GM23338 (cell line): ENCODE data around the gene RSPO1. TPM values are rescaled to one million over a fixed set of nuclear protein-coding genes. Genes with fewer than 3 reads are reported as not detected.

ENCODE experiments used
- ATAC-seq: fragments of 200-7000 bp; cut with Tn5 transposase; 3 replicates; pipeline ENCODE4 v1.9.1; 2020
- DNase-seq: peaks from one replicate; pipeline ENCODE4 v3.0.0-alpha.2; 2015; ENCODE audit warnings: low spot score
- H2AFZ ChIP-seq: fragments of 200-600 bp; sonication (generic); 2 replicates; pipeline ENCODE4 v1.8.0; 2016; ENCODE audit warnings: antibody characterized with exemption, mild to moderate bottlenecking, moderate library complexity
- H3F3A ChIP-seq: fragments of 200-600 bp; sonication (generic); replicated peaks from 2 replicates; pipeline ENCODE4 v1.8.0; 2017; ENCODE audit warnings: antibody characterized with exemption, mixed run types, low read depth
- H3K27ac ChIP-seq: fragments of 200-600 bp; sonication (generic); 2 replicates; pipeline ENCODE4 v1.6.1; 2016; ENCODE audit warnings: low read depth
- H3K27me3 ChIP-seq: fragments of 200-600 bp; sonication (generic); 2 replicates; pipeline ENCODE4 v1.8.0; 2016; ENCODE audit warnings: mild to moderate bottlenecking, mixed run types, moderate library complexity; ENCODE audit not compliant: insufficient read depth
- H3K36me3 ChIP-seq: fragments of 200-600 bp; sonication (generic); 2 replicates; pipeline ENCODE4 v1.8.0; 2016; ENCODE audit warnings: mild to moderate bottlenecking; ENCODE audit not compliant: insufficient read depth
- H3K4me1 ChIP-seq: fragments of 200-600 bp; sonication (generic); 2 replicates; pipeline ENCODE4 v1.8.0; 2016; ENCODE audit warnings: mild to moderate bottlenecking, moderate library complexity; ENCODE audit not compliant: insufficient read depth
- H3K4me2 ChIP-seq: fragments of 200-600 bp; sonication (generic); 2 replicates; pipeline ENCODE4 v1.7.1; 2017; ENCODE audit warnings: mixed run types
- H3K4me3 ChIP-seq: fragments of 200-600 bp; sonication (generic); 2 replicates; pipeline ENCODE4 v1.6.1; 2016; ENCODE audit warnings: mixed run types
- H3K79me2 ChIP-seq: fragments of 200-600 bp; sonication (generic); replicated peaks from 2 replicates; pipeline ENCODE4 v1.8.0; 2017; ENCODE audit warnings: mild to moderate bottlenecking; ENCODE audit not compliant: insufficient read depth
- H3K9me2 ChIP-seq: fragments of 200-600 bp; sonication (generic); 2 replicates; pipeline ENCODE4 v1.8.0; 2017; ENCODE audit not compliant: insufficient read depth
- H4K20me1 ChIP-seq: fragments of 200-600 bp; sonication (generic); replicated peaks from 2 replicates; pipeline ENCODE4 v1.8.0; 2017; ENCODE audit warnings: mild to moderate bottlenecking; ENCODE audit not compliant: insufficient read depth
- H3K27ac Mint-ChIP-seq: 2 replicates; pipeline ENCODE4 v1.8.0; 2020; ENCODE audit warnings: inconsistent platforms, mild to moderate bottlenecking, moderate library complexity, mixed read lengths
- H3K27me3 Mint-ChIP-seq: 3 replicates; pipeline ENCODE4 v1.8.0; 2022; ENCODE audit warnings: low read depth, mild to moderate bottlenecking, moderate library complexity, mixed read lengths, inconsistent platforms; ENCODE audit not compliant: insufficient read depth, poor library complexity
- H3K36me3 Mint-ChIP-seq: 3 replicates; pipeline ENCODE4 v1.8.0; 2021; ENCODE audit warnings: low read depth, mild to moderate bottlenecking, inconsistent platforms, moderate library complexity, mixed read lengths
- H3K4me1 Mint-ChIP-seq: 3 replicates; pipeline ENCODE4 v1.8.0; 2020; ENCODE audit warnings: mild to moderate bottlenecking, inconsistent platforms, mixed read lengths
- H3K4me3 Mint-ChIP-seq: 3 replicates; pipeline ENCODE4 v1.8.0; 2021; ENCODE audit warnings: moderate library complexity, mild to moderate bottlenecking, inconsistent platforms, mixed read lengths
- H3K9me3 Mint-ChIP-seq: 3 replicates; pipeline ENCODE4 v1.8.0; 2020; ENCODE audit warnings: moderate library complexity, mild to moderate bottlenecking, inconsistent platforms, mixed read lengths
- CREB1 ChIP-seq: fragments of 250-450 bp; sonication (Bioruptor Pico); IDR thresholded peaks from 2 replicates; pipeline ENCODE4 v1.5.0; 2020; ENCODE audit warnings: low read depth, mild to moderate bottlenecking, moderate library complexity
- CTCF ChIP-seq, 2 experiments: fragments of 200-600 bp in 1 of 2; sonication (generic) in 1 of 2; conservative IDR thresholded peaks; 2 replicates each; pipeline versions ENCODE4 v1.5.1 to v1.6.1; 2016 to 2017; ENCODE audit warnings: antibody characterized with exemption in 2 of 2, low read depth in 2 of 2, mild to moderate bottlenecking in 2 of 2, moderate library complexity in 1 of 2
- ETS1 ChIP-seq: IDR thresholded peaks from 2 replicates; pipeline ENCODE4 v1.6.1; 2016; ENCODE audit warnings: antibody characterized with exemption
- EZH2 ChIP-seq: fragments of 200-600 bp; sonication (generic); IDR thresholded peaks from one replicate; pipeline ENCODE4 v1.8.0; 2017; ENCODE audit warnings: antibody characterized with exemption, mild to moderate bottlenecking, low read depth; ENCODE audit not compliant: unreplicated experiment
- EZH2phosphoT487 ChIP-seq: fragments of 200-600 bp; sonication (generic); IDR thresholded peaks from one replicate; pipeline ENCODE4 v1.8.1; 2018; ENCODE audit warnings: antibody characterized with exemption; ENCODE audit not compliant: unreplicated experiment
- JUNB ChIP-seq: IDR thresholded peaks from one replicate; pipeline ENCODE4 v1.6.1; 2016; ENCODE audit warnings: antibody characterized with exemption; ENCODE audit not compliant: unreplicated experiment
- NANOG ChIP-seq: IDR thresholded peaks from 2 replicates; pipeline ENCODE4 v1.6.1; 2016; ENCODE audit warnings: antibody characterized with exemption, borderline replicate concordance
- POLR2AphosphoS5 ChIP-seq: IDR thresholded peaks from 2 replicates; pipeline ENCODE4 v1.6.1; 2016; ENCODE audit warnings: antibody characterized with exemption, low read depth
- REST ChIP-seq: IDR thresholded peaks from one replicate; pipeline ENCODE4 v1.6.1; 2018; ENCODE audit warnings: antibody characterized with exemption; ENCODE audit not compliant: unreplicated experiment
- STAT1 ChIP-seq: IDR thresholded peaks from one replicate; pipeline ENCODE4 v1.6.1; 2016; ENCODE audit warnings: antibody characterized with exemption; ENCODE audit not compliant: unreplicated experiment
- ZNF114 ChIP-seq: fragments of 250-450 bp; sonication (Bioruptor Pico); IDR thresholded peaks from 2 replicates; pipeline ENCODE4 v1.5.0; 2020; ENCODE audit warnings: mild to moderate bottlenecking, moderate library complexity
- ZNF331 ChIP-seq: fragments of 250-450 bp; sonication (Bioruptor Pico); IDR thresholded peaks from 2 replicates; pipeline ENCODE4 v1.5.0; 2020; ENCODE audit warnings: low read depth, mild to moderate bottlenecking, moderate library complexity
- ZNF462 ChIP-seq: fragments of 250-450 bp; sonication (Bioruptor Pico); IDR thresholded peaks from 2 replicates; pipeline ENCODE4 v1.5.0; 2020; ENCODE audit warnings: mild to moderate bottlenecking, moderate library complexity
- polyA plus RNA-seq: library from polyadenylated mRNA; unstranded; fragments of >200 nt; fragmentation: Nextera tagmentation; extraction: Ambion mirVana; gene quantifications from 2 replicates; pipeline ENCODE4 v1.2.1, GENCODE V29; 2016
- total RNA-seq: library from RNA; depleted of rRNA; stranded (reverse); fragments of >200 nt; shearing (Covaris generic); gene quantifications from 2 replicates; pipeline ENCODE4 v1.2.3, GENCODE V29; 2014

The RSPO1 gene
- total and polyA plus RNA-seq, 2 experiments from 2014 or later = 0.11 TPM; not detected in 1

- Histone ChIP-seq H3K4me1 (no peaks in the 10 kb centered on the region), H3K27ac (no peak overlapping the region), H3K27me3 (peaks cover 28% of the 10 kb centered on the region; the same call in 1 of the 2 replicates), H3K36me3 (no peaks in the 10 kb centered on the region), H3K4me3 (no peak overlapping the region), H3K79me2 (no peaks in the 10 kb centered on the region), H3K4me2 (no peak overlapping the region), H2AFZ (no peak overlapping the region), H3K9me2 (no peaks in the 10 kb centered on the region), H4K20me1 (no peaks in the 10 kb centered on the region), H3F3A (no peaks in the 10 kb centered on the region)
- Mint-ChIP-seq H3K27me3 (peaks cover 6% of the 10 kb centered on the region), H3K4me1 (no peaks in the 10 kb centered on the region), H3K36me3 (no peaks in the 10 kb centered on the region), H3K4me3 (no peak overlapping the region), H3K27ac (no peak overlapping the region), H3K9me3 (no peaks in the 10 kb centered on the region)
- ATAC-seq (no peak), DNase-seq (no peak)
- TF ChIP-seq ZNF462 (CRISPR knock-in tag) (no peak), ZNF114 (CRISPR knock-in tag) (no peak), JUNB (no peak), STAT1 (no peak), CTCF (conservative IDR thresholded peaks at IDR 0.05; ENCODE audit: low read depth in 2 of 2) (no peak), ZNF331 (no peak), CREB1 (no peak), EZH2phosphoT487 (no peak), NANOG (no peak), ETS1 (no peak), REST (no peak), EZH2 (no peak), POLR2AphosphoS5 (no peak)
Observed at GRCh38 chr1:37605806-37606474, 28.8 kb downstream of the RSPO1 start.
